Spleen (tissue), 7 donors: ENCODE data around the gene ESRRB.

Source experiments
- POLR2A ChIP-seq, 3 donors: fragments of 450-650 bp; IDR thresholded peaks; one replicate each; pipeline ENCODE4 v1.5.1; 2017; ENCODE audit warnings: antibody characterized with exemption in 3 of 3, mild to moderate bottlenecking in 1 of 3
- TF ChIP-seq, protein P1 (sequence below), 11 experiments: fragments of 200-600 bp in 7 of 11; fragments of 450-650 bp in 4 of 11; sonication (generic) in 4 of 11; IDR thresholded peaks in 8 of 11; conservative IDR thresholded peaks in 3 of 11; 1 replicate in 7 of 11; 2 replicates in 4 of 11; pipeline versions ENCODE4 v1.4.0 to v1.8.0; 2016 to 2021; ENCODE audit warnings: antibody characterized with exemption in 11 of 11, inconsistent platforms in 4 of 11, mild to moderate bottlenecking in 1 of 11
- donor health status: DM: no; HTN: no; CAD: no; lungs with moderate emphysema.
- donor health status: DM: no; HTN: no; CAD: no.
- donor health status: DM: no; HTN: no; CAD: no.

DNA sequence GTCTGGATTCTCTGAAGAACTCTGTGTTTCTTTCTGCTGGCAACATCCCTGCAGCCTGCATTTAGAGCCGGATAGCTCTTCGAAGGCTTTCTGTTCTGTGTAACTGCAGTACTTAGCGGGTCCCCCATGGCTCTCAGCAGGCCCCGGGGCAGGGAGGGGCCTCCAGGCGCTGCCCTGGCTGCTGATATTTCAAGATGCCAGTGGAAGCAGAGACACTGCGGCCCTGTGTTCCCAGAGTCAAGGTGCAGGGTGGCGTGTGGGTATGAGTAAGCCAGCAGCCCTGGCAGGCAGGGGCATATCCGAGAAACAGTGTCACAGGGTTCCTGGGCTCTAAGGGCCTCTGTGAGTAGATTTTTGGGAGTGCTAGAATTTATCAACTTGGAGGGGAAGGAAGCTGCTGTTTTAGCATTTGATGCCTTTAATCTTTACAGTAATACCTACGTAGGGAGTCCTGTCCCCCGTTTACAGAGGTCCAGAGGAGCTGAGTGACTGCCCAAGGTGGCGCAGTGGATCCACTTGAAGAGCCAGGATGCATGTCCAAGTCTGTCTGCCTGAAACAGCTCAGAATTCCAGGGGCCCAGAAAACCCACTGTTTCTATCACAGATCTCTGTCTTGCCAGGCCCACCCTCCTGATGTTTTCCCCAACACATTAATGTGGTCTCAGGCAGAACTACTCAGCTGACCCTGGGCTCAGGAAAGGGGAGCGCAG lies 16.2 kb downstream of the ESRRB start:
- TF ChIP-seq, protein P1, sequence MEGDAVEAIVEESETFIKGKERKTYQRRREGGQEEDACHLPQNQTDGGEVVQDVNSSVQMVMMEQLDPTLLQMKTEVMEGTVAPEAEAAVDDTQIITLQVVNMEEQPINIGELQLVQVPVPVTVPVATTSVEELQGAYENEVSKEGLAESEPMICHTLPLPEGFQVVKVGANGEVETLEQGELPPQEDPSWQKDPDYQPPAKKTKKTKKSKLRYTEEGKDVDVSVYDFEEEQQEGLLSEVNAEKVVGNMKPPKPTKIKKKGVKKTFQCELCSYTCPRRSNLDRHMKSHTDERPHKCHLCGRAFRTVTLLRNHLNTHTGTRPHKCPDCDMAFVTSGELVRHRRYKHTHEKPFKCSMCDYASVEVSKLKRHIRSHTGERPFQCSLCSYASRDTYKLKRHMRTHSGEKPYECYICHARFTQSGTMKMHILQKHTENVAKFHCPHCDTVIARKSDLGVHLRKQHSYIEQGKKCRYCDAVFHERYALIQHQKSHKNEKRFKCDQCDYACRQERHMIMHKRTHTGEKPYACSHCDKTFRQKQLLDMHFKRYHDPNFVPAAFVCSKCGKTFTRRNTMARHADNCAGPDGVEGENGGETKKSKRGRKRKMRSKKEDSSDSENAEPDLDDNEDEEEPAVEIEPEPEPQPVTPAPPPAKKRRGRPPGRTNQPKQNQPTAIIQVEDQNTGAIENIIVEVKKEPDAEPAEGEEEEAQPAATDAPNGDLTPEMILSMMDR (IDR thresholded peaks at IDR 0.05 in 8 of 11, conservative IDR thresholded peaks at IDR 0.05 in 3 of 11): no peak
- TF ChIP-seq POLR2A (IDR thresholded peaks at IDR 0.05): no peak
